Endothelial cell of umbilical vein (primary cell): ENCODE results near the gene CSNK2B. TPM values are rescaled to one million over a fixed set of nuclear protein-coding genes. Genes with fewer than 3 reads are reported as not detected.
A peak's percentile ranks its signal among the peaks of the same experiment; 100 is the strongest.

Experiments used
- BruUV-seq: library from RNA; stranded (reverse); fragments of 400-500 nt; replicated peaks from 2 replicates; lab custom pipeline; 2021; lab: Mats Ljungman, UMichigan
- CTCF ChIA-PET: fragments of 300-600, 350-600 bp; sonication (Branson Sonifier 250); formaldehyde crosslinking; loops from one replicate; lab custom pipeline; 2021; ENCODE audit warnings: antibody characterized with exemption, inconsistent platforms; lab: Charles Lee
- POLR2A ChIA-PET: fragments of 300-600, 350-600 bp; sonication (Branson Sonifier 250); formaldehyde crosslinking; loops from one replicate; lab custom pipeline; 2021; ENCODE audit warnings: antibody characterized with exemption, inconsistent platforms; lab: Charles Lee
- DNase-seq: peaks from one replicate; pipeline ENCODE4 v3.0.0-alpha.2; 2011; ENCODE audit warnings: low read depth, low spot score
- FAIRE-seq: peaks from 2 replicates; lab custom pipeline; 2011; peaks lifted over from hg19 to GRCh38; lab: Jason Lieb, UNC
- H2AFZ ChIP-seq: 2 replicates; pipeline ENCODE4 v1.6.0; 2012; ENCODE audit warnings: low read depth, low read length, control low read depth, inconsistent platforms
- H3K27ac ChIP-seq: 2 replicates; pipeline ENCODE4 v1.5.1; 2011; ENCODE audit warnings: low read depth, mild to moderate bottlenecking, control low read depth, low read length, moderate library complexity; ENCODE audit not compliant: insufficient read depth
- H3K27me3 ChIP-seq, 2 experiments: 2 replicates each; pipeline versions ENCODE4 v1.6.0 to v1.6.1; 2011; ENCODE audit warnings: low read length in 2 of 2, mixed read lengths in 1 of 2; ENCODE audit not compliant: control insufficient read depth in 2 of 2, insufficient read depth in 2 of 2
- H3K36me3 ChIP-seq, 2 experiments: 2 replicates in 1 of 2; 3 replicates in 1 of 2; pipeline ENCODE4 v1.5.1; 2011; ENCODE audit warnings: low read length in 2 of 2, mild to moderate bottlenecking in 1 of 2, moderate library complexity in 1 of 2; ENCODE audit not compliant: control insufficient read depth in 2 of 2, insufficient read depth in 2 of 2; ENCODE audit errors: extremely low read depth in 1 of 2
- H3K4me1 ChIP-seq: 3 replicates; pipeline ENCODE4 v1.5.1; 2011; ENCODE audit warnings: mild to moderate bottlenecking, low read length; ENCODE audit not compliant: control insufficient read depth, insufficient read depth; ENCODE audit errors: extremely low read depth
- H3K4me2 ChIP-seq: 2 replicates; pipeline ENCODE4 v1.6.1; 2011; ENCODE audit warnings: low read length, control low read depth, mixed read lengths; ENCODE audit not compliant: insufficient read depth
- H3K4me3 ChIP-seq, 3 experiments: fragments of 200-600 bp in 1 of 3; sonication (generic), shearing (Covaris generic) in 1 of 3; replicated peaks in 1 of 3; 2 replicates each; pipeline ENCODE4 v1.5.1; 2011 to 2016; ENCODE audit warnings: control low read depth in 3 of 3, low read length in 3 of 3, mild to moderate bottlenecking in 2 of 3, inconsistent platforms in 1 of 3, low read depth in 1 of 3, moderate library complexity in 1 of 3; ENCODE audit not compliant: insufficient read depth in 1 of 3
- H3K79me2 ChIP-seq: 2 replicates; pipeline ENCODE4 v1.6.0; 2012; ENCODE audit warnings: low read length, inconsistent platforms; ENCODE audit not compliant: control insufficient read depth, insufficient read depth
- H3K9ac ChIP-seq: replicated peaks from 2 replicates; pipeline ENCODE3; 2011; ENCODE audit warnings: low read length, control low read depth; ENCODE audit not compliant: insufficient read depth; ENCODE audit errors: extremely low read depth
- H3K9me1 ChIP-seq: replicated peaks from 3 replicates; pipeline ENCODE4 v1.6.0; 2011; ENCODE audit warnings: mild to moderate bottlenecking, low read length; ENCODE audit not compliant: control insufficient read depth, insufficient read depth; ENCODE audit errors: extremely low read depth
- H3K9me3 ChIP-seq: replicated peaks from 2 replicates; pipeline ENCODE4 v1.5.1; 2012; ENCODE audit warnings: low read length, inconsistent platforms; ENCODE audit not compliant: control insufficient read depth, insufficient read depth
- H4K20me1 ChIP-seq: replicated peaks from 2 replicates; pipeline ENCODE3; 2011; ENCODE audit warnings: mild to moderate bottlenecking, low read length; ENCODE audit not compliant: control insufficient read depth, insufficient read depth; ENCODE audit errors: extremely low read depth
- CTCF ChIP-seq, 2 donors: IDR thresholded peaks; 1 replicate in 1 of 2; 2 replicates in 1 of 2; pipeline ENCODE4 v1.5.1; 2011; ENCODE audit warnings: low read length in 2 of 2, mild to moderate bottlenecking in 2 of 2, moderate library complexity in 2 of 2, control low read depth in 1 of 2, inconsistent platforms in 1 of 2, low read depth in 1 of 2; ENCODE audit not compliant: insufficient read depth in 1 of 2; ENCODE audit errors: extremely low read depth in 1 of 2
- EZH2 ChIP-seq: IDR thresholded peaks from 2 replicates; pipeline ENCODE4 v1.6.1; 2012; ENCODE audit warnings: borderline replicate concordance, low read depth, mild to moderate bottlenecking, moderate library complexity, low read length, inconsistent platforms; ENCODE audit not compliant: severe bottlenecking
- FOS ChIP-seq: IDR thresholded peaks from 2 replicates; pipeline ENCODE4 v1.6.1; 2011; ENCODE audit warnings: mild to moderate bottlenecking, low read length, moderate library complexity, borderline replicate concordance; ENCODE audit not compliant: insufficient read depth
- GATA2 ChIP-seq: IDR thresholded peaks from 2 replicates; pipeline ENCODE4 v1.7.0; 2011; ENCODE audit warnings: low read depth, mild to moderate bottlenecking, moderate library complexity, mixed read lengths, low read length; ENCODE audit not compliant: insufficient read length, insufficient read depth
- JUN ChIP-seq: IDR thresholded peaks from 2 replicates; pipeline ENCODE4 v1.6.1; 2011; ENCODE audit warnings: borderline replicate concordance, low read depth; ENCODE audit not compliant: insufficient read length, insufficient read depth
- MAX ChIP-seq: IDR thresholded peaks from 2 replicates; pipeline ENCODE4 v1.6.1; 2011; ENCODE audit not compliant: insufficient read depth, insufficient read length
- MYC ChIP-seq: IDR thresholded peaks from one replicate; pipeline ENCODE4 v1.6.1; 2011; ENCODE audit warnings: mild to moderate bottlenecking, low read depth, low read length
- POLR2A ChIP-seq: IDR thresholded peaks from 2 replicates; pipeline ENCODE4 v1.6.1; 2012; ENCODE audit warnings: low read depth, mild to moderate bottlenecking, control low read depth, low read length
- POLR2AphosphoS5 ChIP-seq: IDR thresholded peaks from 2 replicates; pipeline ENCODE4 v1.6.1; 2012; ENCODE audit warnings: low read depth, mild to moderate bottlenecking, control low read depth, low read length, moderate library complexity; ENCODE audit not compliant: insufficient read depth
- dilution Hi-C: fragments of 300-500 bp; cut with MboI; formaldehyde crosslinking; loops from one replicate; pipeline ENCODE4 v1.15.0; 2019; ENCODE audit warnings: low sequenced_read_pairs; ENCODE audit not compliant: extremely low pct_ligation_motif_present
- intact Hi-C: fragments of 100-400 bp; cut with micrococcal nuclease; formaldehyde crosslinking; loops from one replicate; pipeline ENCODE4 v1.10.0; 2022
- polyA plus RNA-seq, 4 experiments: library from polyadenylated mRNA; depleted of rRNA in 3 of 4; stranded (reverse) in 3 of 4; unstranded in 1 of 4; fragments of >200 nt; gene quantifications; 2 replicates each; pipeline versions ENCODE4 v1.2.1 to v1.2.3, GENCODE V29; 2011 to 2012; ENCODE audit warnings: missing spikeins in 1 of 4
- total RNA-seq: library from RNA; stranded (reverse); gene quantifications from 2 replicates; pipeline ENCODE4 v1.2.3, GENCODE V29; 2021

The CSNK2B gene
- total and polyA plus RNA-seq, 2 donors (not counting 3 experiments of a cell fraction or from before 2014, with no cell fraction given): 159 to 206 TPM

- Histone ChIP-seq H2AFZ (peak within 1 kb of the TSS; percentile 52), H3K4me3 (peak within 1 kb of the TSS; percentile 30 to 76 (median 70)), H3K9ac (peak within 1 kb of the TSS; percentile 82), H3K27ac (peak within 1 kb of the TSS; percentile 62), H3K4me1 (peaks cover 44% of the 10 kb centered on the region), H3K4me2 (peak within 1 kb of the TSS; percentile 67), H3K79me2 (peaks cover 28% of the 10 kb centered on the region), H4K20me1 (no peaks in the 10 kb centered on the region), H3K9me1 (no peaks in the 10 kb centered on the region), H3K27me3 (no peaks in the 10 kb centered on the region), H3K9me3 (no peaks in the 10 kb centered on the region), H3K36me3 (peaks cover 3 to 4% of the 10 kb centered on the region in 2 experiments)
- TF ChIP-seq MAX (no peak), MYC (no peak), JUN (no peak), POLR2A (peak; percentile 92), CTCF (IDR thresholded peaks at IDR 0.05; ENCODE audit: extremely low read depth in 1 of 2, insufficient read depth in 1 of 2, low read depth in 1 of 2, low read length in 2 of 2) (no peak), EZH2 (no peak), GATA2 (no peak), POLR2AphosphoS5 (peak; percentile 98), FOS (peak; percentile 5)
- BruUV-seq: TSS peak; percentile 44
- dilution Hi-C loops: no loop called here
- peak; percentile 87 for DNase-seq
- ChIA-PET CTCF (interaction anchor here (0.9 to 5.7 kb wide), 5 partner anchors 8 to 135 kb away, joined by 3 to 38 read pairs (median 3); partner anchors contain the start of genes BAG6 and VARS1), POLR2A (interaction anchor here (0.6 to 2.1 kb wide), 4 partner anchors 9 to 166 kb away, joined by 3 to 13 read pairs (median 4); partner anchors contain the start of genes BAG6, HSPA1B and PRRC2A)
- intact Hi-C loops: loop anchor here (1.0 to 10.0 kb wide), 4 partner anchors 8 to 534 kb away; partner anchors contain the start of genes BAG6, GPSM3 and PBX2
- peak; percentile 80 for FAIRE-seq
Observed at GRCh38 chr6:31660381-31661261, 5.3 kb upstream of the CSNK2B start, which contains the start of gene C6orf47. C6orf47 (minus strand) TSS chr6:31660778; CDS start chr6:31659947, 831 bp downstream.
